H4 (cell line): Measurements from ENCODE around the gene COL27A1. TPM values are rescaled to one million over a fixed set of nuclear protein-coding genes. Genes with fewer than 3 reads are reported as not detected.
"Not testable (repeated sequence)": the region's sequence is repeated elsewhere in the genome, so short reads cannot be mapped to it uniquely, and the experiment has no call there.

Experiments
- DNase-seq: peaks from one replicate; pipeline ENCODE4 v3.0.0-alpha.2; 2015; ENCODE audit warnings: low spot score
- total RNA-seq: library from RNA; depleted of rRNA; stranded (reverse); fragments of >200 nt; shearing (Covaris generic); gene quantifications from 2 replicates; pipeline ENCODE4 v1.2.3, GENCODE V29; 2014

Gene COL27A1
- total RNA-seq, 1 experiment from 2014 or later = 2.4 TPM

GRCh38 chr9:114123031-114123977, 32.0 kb upstream of the COL27A1 start:
- no peak for DNase-seq

GRCh38 chr9:114124138-114124537, 31.2 kb upstream of the COL27A1 start:
- DNase-seq = no peak

- DNase-seq = no peak
Measured at GRCh38 chr9:114124666-114125475, 30.5 kb upstream of the COL27A1 start.

- no peak for DNase-seq
Measured at GRCh38 chr9:114125476-114126013, 29.8 kb upstream of the COL27A1 start.

- DNase-seq = no peak
Measured at GRCh38 chr9:114126247-114127060, 28.9 kb upstream of the COL27A1 start.

GRCh38 chr9:114128759-114129158, 26.6 kb upstream of the COL27A1 start:
- DNase-seq = not testable (repeated sequence)

GRCh38 chr9:114130141-114130540, 25.2 kb upstream of the COL27A1 start:
- no peak for DNase-seq

- DNase-seq = no peak
Measured at GRCh38 chr9:114130624-114131277, 24.6 kb upstream of the COL27A1 start.

- DNase-seq = no peak
Measured at GRCh38 chr9:114131808-114132549, 23.4 kb upstream of the COL27A1 start.

GRCh38 chr9:114132550-114132918, 22.8 kb upstream of the COL27A1 start:
- no peak for DNase-seq

GRCh38 chr9:114134827-114135396, 20.4 kb upstream of the COL27A1 start:
- DNase-seq = no peak

- no peak for DNase-seq
Measured at GRCh38 chr9:114137831-114138230, 17.5 kb upstream of the COL27A1 start.

- DNase-seq = no peak
Measured at GRCh38 chr9:114138552-114138971, 16.8 kb upstream of the COL27A1 start.

- DNase-seq = no peak
Measured at GRCh38 chr9:114139071-114139470, 16.3 kb upstream of the COL27A1 start.

GRCh38 chr9:114140401-114140800, 14.9 kb upstream of the COL27A1 start:
- no peak for DNase-seq

GRCh38 chr9:114140850-114141249, 14.5 kb upstream of the COL27A1 start:
- no peak for DNase-seq

GRCh38 chr9:114141553-114142402, 13.6 kb upstream of the COL27A1 start:
- no peak for DNase-seq

GRCh38 chr9:114143234-114143633, 12.1 kb upstream of the COL27A1 start:
- no peak for DNase-seq

- no peak for DNase-seq
Measured at GRCh38 chr9:114146735-114147134, 8.6 kb upstream of the COL27A1 start.
